Measurements from ENCODE around the gene RTF1. TPM values are rescaled to one million over a fixed set of nuclear protein-coding genes. Genes with fewer than 3 reads are reported as not detected.

Gene RTF1
- total RNA-seq, 2 experiments from 2014 or later, result 29.4 to 32.3 TPM

GRCh38 chr15:41474436-41474835 lies 57.5 kb downstream of the RTF1 start:
- ATAC-seq, result no peak
- intact Hi-C loops (cut with DNase I, micrococcal nuclease), result no loop called here
- ChIA-PET POLR2A (no interaction called here), CTCF (interaction anchor here (2.8 kb wide), 1 partner anchor 8 kb away, joined by 20 read pairs; no protein-coding TSS in a partner anchor)
- Mint-ChIP-seq H3K27ac (no peak overlapping the region), H3K4me3 (no peak overlapping the region), H3K4me1 (peaks cover 6% of the 10 kb centered on the region), H3K27me3 (no peaks in the 10 kb centered on the region), H3K36me3 (ENCODE audit: low read depth) (peaks cover 40% of the 10 kb centered on the region), H3K9me3 (ENCODE audit: low read depth) (no peaks in the 10 kb centered on the region)
- DNase-seq, result no peak

GRCh38 chr15:41474941-41475340 lies 58.0 kb downstream of the RTF1 start:
- peaks cover 35% of the 10 kb centered on the region for H3K36me3 Mint-ChIP-seq (ENCODE audit: low read depth)
- DNase-seq (no peak), ATAC-seq (no peak)
- ChIA-PET CTCF (interaction anchor here (2.8 kb wide), 1 partner anchor 9 kb away, joined by 20 read pairs; no protein-coding TSS in a partner anchor), POLR2A (no interaction called here)
- H3K4me1 Mint-ChIP-seq, result peaks cover 6% of the 10 kb centered on the region
- no peak overlapping the region for H3K27ac Mint-ChIP-seq
- H3K4me3 Mint-ChIP-seq, result no peak overlapping the region
- intact Hi-C loops (cut with DNase I, micrococcal nuclease), result no loop called here
- no peaks in the 10 kb centered on the region for H3K9me3 Mint-ChIP-seq (ENCODE audit: low read depth)
- H3K27me3 Mint-ChIP-seq, result no peaks in the 10 kb centered on the region

GRCh38 chr15:41476416-41477048 lies 59.6 kb downstream of the RTF1 start:
- Mint-ChIP-seq H3K27ac (peak overlapping the region; percentile 87), H3K4me1 (peaks cover 6% of the 10 kb centered on the region), H3K4me3 (no peak overlapping the region), H3K36me3 (ENCODE audit: low read depth) (peaks cover 44% of the 10 kb centered on the region), H3K27me3 (no peaks in the 10 kb centered on the region), H3K9me3 (ENCODE audit: low read depth) (no peaks in the 10 kb centered on the region)
- intact Hi-C loops (cut with DNase I, micrococcal nuclease), result no loop called here
- CTCF ChIA-PET, result interaction anchor here (0.7 to 2.8 kb wide), 2 partner anchors 10 to 574 kb away, joined by 3 to 20 read pairs; no protein-coding TSS in a partner anchor
- DNase-seq (no peak), ATAC-seq (no peak)
- POLR2A ChIA-PET, result interaction anchor here (0.6 kb wide), 1 partner anchor 17 kb away, joined by 3 read pairs; the partner anchor contains the start of gene ITPKA

GRCh38 chr15:41480396-41481140 lies 63.7 kb downstream of the RTF1 start:
- no peaks in the 10 kb centered on the region for H3K9me3 Mint-ChIP-seq (ENCODE audit: low read depth)
- ChIA-PET CTCF (interaction anchor here (0.6 to 2.8 kb wide), 4 partner anchors 10 to 1158 kb away, joined by 3 to 15 read pairs (median 3); no protein-coding TSS in a partner anchor), POLR2A (no interaction called here)
- H3K27me3 Mint-ChIP-seq, result no peaks in the 10 kb centered on the region
- DNase-seq (no peak), ATAC-seq (no peak)
- H3K4me3 Mint-ChIP-seq, result no peak overlapping the region
- intact Hi-C loops (cut with DNase I, micrococcal nuclease), result no loop called here
- H3K27ac Mint-ChIP-seq, result no peak overlapping the region
- H3K4me1 Mint-ChIP-seq, result peaks cover 19% of the 10 kb centered on the region
- peaks cover 41% of the 10 kb centered on the region for H3K36me3 Mint-ChIP-seq (ENCODE audit: low read depth)

- ATAC-seq, result no peak
- Mint-ChIP-seq H3K9me3 (ENCODE audit: low read depth) (no peaks in the 10 kb centered on the region), H3K27ac (no peak overlapping the region), H3K36me3 (ENCODE audit: low read depth) (peaks cover 30% of the 10 kb centered on the region), H3K4me3 (no peak overlapping the region), H3K4me1 (peaks cover 13% of the 10 kb centered on the region), H3K27me3 (no peaks in the 10 kb centered on the region)
- DNase-seq, result no peak
- ChIA-PET CTCF (interaction anchor here (0.7 to 0.9 kb wide), 4 partner anchors 16 to 328 kb away, joined by 3 read pairs; no protein-coding TSS in a partner anchor), POLR2A (no interaction called here)
- intact Hi-C loops (cut with DNase I, micrococcal nuclease), result no loop called here
These were observed 65.4 kb downstream of the RTF1 start for GRCh38 chr15:41482110-41482877.

GRCh38 chr15:41483115-41483514 lies 66.2 kb downstream of the RTF1 start:
- H3K9me3 Mint-ChIP-seq (ENCODE audit: low read depth), result no peaks in the 10 kb centered on the region
- ATAC-seq (peak; percentile 82), DNase-seq (peak; percentile 70)
- H3K4me3 Mint-ChIP-seq, result no peak overlapping the region
- peaks cover 27% of the 10 kb centered on the region for H3K36me3 Mint-ChIP-seq (ENCODE audit: low read depth)
- POLR2A ChIA-PET, result no interaction called here
- CTCF ChIA-PET, result interaction anchor here (1.3 kb wide), 1 partner anchor 23 kb away, joined by 3 read pairs; no protein-coding TSS in a partner anchor
- peak overlapping the region; percentile 21 for H3K27ac Mint-ChIP-seq
- H3K4me1 Mint-ChIP-seq, result peaks cover 18% of the 10 kb centered on the region
- H3K27me3 Mint-ChIP-seq, result peaks cover 3% of the 10 kb centered on the region
- intact Hi-C loops (cut with DNase I, micrococcal nuclease), result no loop called here

GRCh38 chr15:41483519-41483918 lies 66.6 kb downstream of the RTF1 start:
- H3K4me3 Mint-ChIP-seq, result peak overlapping the region; percentile 11
- DNase-seq (peak; percentile 37), ATAC-seq (peak; percentile 34)
- H3K9me3 Mint-ChIP-seq (ENCODE audit: low read depth), result no peaks in the 10 kb centered on the region
- H3K36me3 Mint-ChIP-seq (ENCODE audit: low read depth), result peaks cover 25% of the 10 kb centered on the region
- ChIA-PET CTCF (interaction anchor here (1.3 to 1.7 kb wide), 2 partner anchors 18 to 22 kb away, joined by 3 to 9 read pairs; no protein-coding TSS in a partner anchor), POLR2A (no interaction called here)
- H3K4me1 Mint-ChIP-seq, result peaks cover 21% of the 10 kb centered on the region
- peaks cover 3% of the 10 kb centered on the region for H3K27me3 Mint-ChIP-seq
- H3K27ac Mint-ChIP-seq, result peak overlapping the region; percentile 21
- intact Hi-C loops (cut with DNase I, micrococcal nuclease), result no loop called here

- Mint-ChIP-seq H3K36me3 (ENCODE audit: low read depth) (peaks cover 16% of the 10 kb centered on the region), H3K4me1 (peaks cover 30% of the 10 kb centered on the region), H3K9me3 (ENCODE audit: low read depth) (no peaks in the 10 kb centered on the region), H3K27me3 (peaks cover 3% of the 10 kb centered on the region), H3K27ac (no peak overlapping the region), H3K4me3 (no peak overlapping the region)
- ChIA-PET POLR2A (interaction anchor here (0.6 kb wide), 1 partner anchor 941 kb away, joined by 4 read pairs; no protein-coding TSS in a partner anchor), CTCF (interaction anchor here (0.7 to 1.7 kb wide), 2 partner anchors 19 to 88 kb away, joined by 3 to 9 read pairs; no protein-coding TSS in a partner anchor)
- ATAC-seq (no peak), DNase-seq (no peak)
- intact Hi-C loops (cut with DNase I, micrococcal nuclease), result no loop called here
These were observed 68.2 kb downstream of the RTF1 start for GRCh38 chr15:41484937-41485625.

GRCh38 chr15:41486286-41486685 lies 69.4 kb downstream of the RTF1 start:
- intact Hi-C loops (cut with DNase I, micrococcal nuclease), result no loop called here
- Mint-ChIP-seq H3K27me3 (peaks cover 7% of the 10 kb centered on the region), H3K36me3 (ENCODE audit: low read depth) (peaks cover 5% of the 10 kb centered on the region), H3K27ac (no peak overlapping the region), H3K4me3 (no peak overlapping the region), H3K9me3 (ENCODE audit: low read depth) (peaks cover 2% of the 10 kb centered on the region), H3K4me1 (peaks cover 41% of the 10 kb centered on the region)
- ChIA-PET CTCF (no interaction called here), POLR2A (no interaction called here)
- ATAC-seq, result no peak
- DNase-seq, result no peak

GRCh38 chr15:41487381-41487780 lies 70.5 kb downstream of the RTF1 start:
- Mint-ChIP-seq H3K4me1 (peaks cover 48% of the 10 kb centered on the region), H3K27me3 (peaks cover 17% of the 10 kb centered on the region), H3K4me3 (no peak overlapping the region), H3K27ac (no peak overlapping the region), H3K9me3 (ENCODE audit: low read depth) (peaks cover 2% of the 10 kb centered on the region), H3K36me3 (ENCODE audit: low read depth) (peaks cover 2% of the 10 kb centered on the region)
- CTCF ChIA-PET, result no interaction called here
- DNase-seq (no peak), ATAC-seq (no peak)
- intact Hi-C loops (cut with DNase I, micrococcal nuclease), result no loop called here
- POLR2A ChIA-PET, result no interaction called here

- DNase-seq, result peak; percentile 56
- Mint-ChIP-seq H3K27ac (peak overlapping the region; percentile 44), H3K4me1 (peaks cover 49% of the 10 kb centered on the region), H3K9me3 (ENCODE audit: low read depth) (peaks cover 2% of the 10 kb centered on the region), H3K36me3 (ENCODE audit: low read depth) (peaks cover 2% of the 10 kb centered on the region), H3K4me3 (peak overlapping the region; percentile 41), H3K27me3 (peaks cover 21% of the 10 kb centered on the region)
- CTCF ChIA-PET, result no interaction called here
- intact Hi-C loops (cut with DNase I, micrococcal nuclease), result no loop called here
- ATAC-seq, result no peak
- POLR2A ChIA-PET, result no interaction called here
These were observed 70.9 kb downstream of the RTF1 start for GRCh38 chr15:41487802-41488201.

All from activated CD4-positive, alpha-beta T cell treated with anti-CD3 and anti-CD28 coated beads for 36 hours (primary cell).